GM12878 (cell line): ENCODE measurements around the gene SOAT2.

Experiments
- CHD4 ChIP-seq: fragments of 200-600 bp; sonication (generic); IDR thresholded peaks from 2 replicates; pipeline ENCODE4 v1.6.1; 2016; ENCODE audit warnings: mild to moderate bottlenecking
- FOXM1 ChIP-seq: IDR thresholded peaks from 2 replicates; pipeline ENCODE4 v1.6.1; 2012; ENCODE audit warnings: low read depth, mild to moderate bottlenecking, inconsistent platforms, low read length, moderate library complexity
- MEF2B ChIP-seq: fragments of 450-650 bp; IDR thresholded peaks from 2 replicates; pipeline ENCODE4 v1.6.1; 2018; ENCODE audit warnings: mild to moderate bottlenecking, moderate library complexity; ENCODE audit not compliant: partially characterized antibody, poor library complexity, severe bottlenecking
- POLR2AphosphoS5 ChIP-seq: IDR thresholded peaks from 2 replicates; pipeline ENCODE4 v1.6.1; 2011; ENCODE audit warnings: mild to moderate bottlenecking, low read length, inconsistent platforms
- REST ChIP-seq: IDR thresholded peaks from 2 replicates; pipeline ENCODE4 v1.6.1; 2012; ENCODE audit warnings: mild to moderate bottlenecking, low read depth, low read length
- TF ChIP-seq, protein P1 (sequence below), 3 experiments: IDR thresholded peaks in 2 of 3; conservative IDR thresholded peaks in 1 of 3; 2 replicates each; pipeline ENCODE4 v1.5.1; 2011; ENCODE audit warnings: low read depth in 3 of 3, low read length in 3 of 3, mild to moderate bottlenecking in 3 of 3, control low read depth in 2 of 3, moderate library complexity in 2 of 3, inconsistent platforms in 1 of 3, mixed read lengths in 1 of 3; ENCODE audit not compliant: control insufficient read depth in 2 of 3, insufficient read depth in 1 of 3; ENCODE audit errors: extremely low read depth in 1 of 3
- TF ChIP-seq, protein P2 (sequence below): IDR thresholded peaks from 2 replicates; pipeline ENCODE4 v1.6.1; 2012; ENCODE audit warnings: low read depth, low read length, improper control_type of control experiment

- TF ChIP-seq REST (no peak), CHD4 (no peak), POLR2AphosphoS5 (no peak), MEF2B (no peak), FOXM1 (no peak)
- TF ChIP-seq, protein P1, sequence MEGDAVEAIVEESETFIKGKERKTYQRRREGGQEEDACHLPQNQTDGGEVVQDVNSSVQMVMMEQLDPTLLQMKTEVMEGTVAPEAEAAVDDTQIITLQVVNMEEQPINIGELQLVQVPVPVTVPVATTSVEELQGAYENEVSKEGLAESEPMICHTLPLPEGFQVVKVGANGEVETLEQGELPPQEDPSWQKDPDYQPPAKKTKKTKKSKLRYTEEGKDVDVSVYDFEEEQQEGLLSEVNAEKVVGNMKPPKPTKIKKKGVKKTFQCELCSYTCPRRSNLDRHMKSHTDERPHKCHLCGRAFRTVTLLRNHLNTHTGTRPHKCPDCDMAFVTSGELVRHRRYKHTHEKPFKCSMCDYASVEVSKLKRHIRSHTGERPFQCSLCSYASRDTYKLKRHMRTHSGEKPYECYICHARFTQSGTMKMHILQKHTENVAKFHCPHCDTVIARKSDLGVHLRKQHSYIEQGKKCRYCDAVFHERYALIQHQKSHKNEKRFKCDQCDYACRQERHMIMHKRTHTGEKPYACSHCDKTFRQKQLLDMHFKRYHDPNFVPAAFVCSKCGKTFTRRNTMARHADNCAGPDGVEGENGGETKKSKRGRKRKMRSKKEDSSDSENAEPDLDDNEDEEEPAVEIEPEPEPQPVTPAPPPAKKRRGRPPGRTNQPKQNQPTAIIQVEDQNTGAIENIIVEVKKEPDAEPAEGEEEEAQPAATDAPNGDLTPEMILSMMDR (IDR thresholded peaks at IDR 0.05 in 2 of 3, conservative IDR thresholded peaks at IDR 0.05 in 1 of 3; ENCODE audit: control insufficient read depth in 2 of 3, extremely low read depth in 1 of 3, insufficient read depth in 1 of 3, low read depth in 3 of 3, low read length in 3 of 3) = no peak
- TF ChIP-seq, protein P2, sequence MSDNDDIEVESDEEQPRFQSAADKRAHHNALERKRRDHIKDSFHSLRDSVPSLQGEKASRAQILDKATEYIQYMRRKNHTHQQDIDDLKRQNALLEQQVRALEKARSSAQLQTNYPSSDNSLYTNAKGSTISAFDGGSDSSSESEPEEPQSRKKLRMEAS = no peak
Observed at GRCh38 chr12:53065470-53065869, 37.8 kb upstream of the SOAT2 start.
